ENCODE results near the gene HOXD12.

Gene HOXD12

GRCh38 chr2:176099728-176100546 lies at the start of gene HOXD12:
Gene HOXD12 (plus strand): TSS chr2:176099795. CDS start chr2:176099802, 7 bp downstream.
- no peak for DNase-seq

- no peak for DNase-seq
Measured at GRCh38 chr2:176056406-176056805, 43.2 kb upstream of the HOXD12 start.

GRCh38 chr2:176063958-176064357 lies 35.6 kb upstream of the HOXD12 start:
- no peak for DNase-seq

DNA sequence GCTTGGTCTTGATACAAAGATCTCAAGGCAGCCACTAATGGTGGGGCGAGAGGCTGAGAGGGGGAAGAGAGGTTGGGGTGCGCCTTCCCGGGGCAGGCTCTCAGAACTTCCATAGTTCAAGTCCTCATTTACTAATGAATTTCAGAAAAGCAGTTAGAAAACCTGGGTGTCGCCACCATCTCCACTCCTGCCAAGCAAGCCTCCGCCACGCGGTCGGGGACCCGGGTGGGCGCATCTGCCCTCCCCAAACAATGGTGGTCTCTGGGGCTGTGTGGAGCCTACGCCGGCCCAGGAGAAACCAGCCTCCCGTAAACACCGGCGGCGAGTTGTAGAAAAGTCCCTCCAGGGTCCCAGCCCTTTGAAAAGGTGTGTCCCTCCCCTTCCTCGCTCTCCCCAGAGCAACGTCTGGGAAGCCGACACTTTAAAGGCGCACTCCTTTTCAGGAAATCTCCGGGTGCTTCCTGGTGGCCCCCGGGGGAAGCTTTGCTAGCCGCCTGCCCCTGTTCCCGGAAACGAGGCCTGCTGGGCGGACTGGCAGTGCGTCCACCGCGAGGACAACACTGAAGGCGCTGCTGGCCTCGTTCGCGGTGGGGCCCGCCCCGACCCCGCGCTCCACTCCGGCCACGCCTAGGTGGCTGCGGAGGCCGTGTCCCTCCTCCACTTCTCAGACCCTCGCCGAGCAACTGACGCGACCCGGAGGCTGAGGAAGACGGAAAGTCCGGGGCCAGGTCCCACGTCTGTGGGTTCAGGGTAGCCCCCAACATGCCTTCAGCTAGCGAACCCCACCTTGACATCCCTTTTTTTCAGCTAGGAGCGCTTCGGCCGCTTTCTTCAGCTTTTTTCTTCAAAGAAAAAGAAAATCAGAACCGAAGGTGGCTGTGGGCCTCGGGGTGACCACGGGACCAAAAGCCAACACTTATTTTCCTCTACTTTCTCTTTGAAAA lies 32.7 kb upstream of the HOXD12 start:
- DNase-seq, result no peak

DNA sequence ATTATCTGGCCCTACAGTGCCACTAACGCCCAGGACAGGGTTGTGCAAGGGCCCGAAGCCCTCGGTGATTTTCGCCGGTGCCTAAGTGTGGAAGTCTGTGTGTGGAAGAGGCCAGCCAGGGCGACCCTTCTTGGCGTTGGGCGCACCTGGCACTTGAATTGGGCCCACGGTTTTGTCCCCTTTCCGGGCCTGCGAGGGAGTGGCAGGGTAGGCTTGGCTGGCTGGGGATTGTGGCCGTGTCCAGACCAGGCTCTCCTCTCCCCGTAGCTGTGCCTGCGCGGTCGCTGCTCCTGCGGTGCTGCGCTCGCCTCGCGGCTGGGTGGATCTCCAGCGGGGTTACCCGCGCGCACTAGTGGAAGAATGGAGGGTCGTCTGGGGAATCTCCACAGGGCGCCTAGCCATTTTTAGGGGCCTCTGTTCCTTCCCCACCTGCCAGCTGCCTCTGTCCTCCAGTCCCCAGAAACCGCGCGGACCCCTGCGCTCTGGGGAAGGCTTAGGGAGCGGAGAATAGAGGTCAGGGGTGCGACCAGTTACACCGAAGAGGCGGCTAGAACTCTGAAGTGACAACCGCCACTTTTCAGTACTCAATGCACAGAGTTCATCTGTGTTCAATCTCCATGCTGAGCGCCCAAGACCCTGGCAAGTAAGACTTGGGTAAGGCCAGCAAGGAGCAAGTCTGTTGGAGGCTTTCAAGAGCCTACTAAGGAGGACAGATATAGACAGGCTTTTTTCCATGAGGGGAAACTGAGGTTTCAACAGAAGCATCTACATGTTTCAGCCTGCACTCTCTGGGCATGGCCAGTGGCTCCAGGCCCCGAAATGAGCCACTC lies 31.8 kb upstream of the HOXD12 start:
- DNase-seq, result no peak

- no peak for DNase-seq
Measured at GRCh38 chr2:176068419-176068832, 31.2 kb upstream of the HOXD12 start.

- no peak for DNase-seq
Measured at GRCh38 chr2:176071330-176072291, 28.0 kb upstream of the HOXD12 start.

DNA sequence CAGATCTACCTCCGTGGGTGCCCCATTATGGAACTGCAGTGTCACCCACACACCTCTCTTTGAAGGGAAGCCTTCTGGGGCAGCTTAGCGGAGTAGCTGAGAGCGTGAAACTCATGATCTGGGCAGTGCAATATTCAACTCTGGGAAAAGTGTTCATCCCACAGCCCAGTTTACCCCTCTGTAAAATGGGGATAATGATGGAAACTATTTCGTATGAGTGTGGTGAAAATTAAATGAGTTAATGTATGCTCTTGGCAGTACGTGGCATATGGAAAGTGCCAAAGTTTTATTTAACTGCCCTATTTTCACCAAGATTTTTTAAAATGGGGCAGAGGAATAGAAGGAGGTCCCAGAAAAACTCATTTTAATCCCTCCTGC lies 27.3 kb upstream of the HOXD12 start:
- DNase-seq, result no peak

DNA sequence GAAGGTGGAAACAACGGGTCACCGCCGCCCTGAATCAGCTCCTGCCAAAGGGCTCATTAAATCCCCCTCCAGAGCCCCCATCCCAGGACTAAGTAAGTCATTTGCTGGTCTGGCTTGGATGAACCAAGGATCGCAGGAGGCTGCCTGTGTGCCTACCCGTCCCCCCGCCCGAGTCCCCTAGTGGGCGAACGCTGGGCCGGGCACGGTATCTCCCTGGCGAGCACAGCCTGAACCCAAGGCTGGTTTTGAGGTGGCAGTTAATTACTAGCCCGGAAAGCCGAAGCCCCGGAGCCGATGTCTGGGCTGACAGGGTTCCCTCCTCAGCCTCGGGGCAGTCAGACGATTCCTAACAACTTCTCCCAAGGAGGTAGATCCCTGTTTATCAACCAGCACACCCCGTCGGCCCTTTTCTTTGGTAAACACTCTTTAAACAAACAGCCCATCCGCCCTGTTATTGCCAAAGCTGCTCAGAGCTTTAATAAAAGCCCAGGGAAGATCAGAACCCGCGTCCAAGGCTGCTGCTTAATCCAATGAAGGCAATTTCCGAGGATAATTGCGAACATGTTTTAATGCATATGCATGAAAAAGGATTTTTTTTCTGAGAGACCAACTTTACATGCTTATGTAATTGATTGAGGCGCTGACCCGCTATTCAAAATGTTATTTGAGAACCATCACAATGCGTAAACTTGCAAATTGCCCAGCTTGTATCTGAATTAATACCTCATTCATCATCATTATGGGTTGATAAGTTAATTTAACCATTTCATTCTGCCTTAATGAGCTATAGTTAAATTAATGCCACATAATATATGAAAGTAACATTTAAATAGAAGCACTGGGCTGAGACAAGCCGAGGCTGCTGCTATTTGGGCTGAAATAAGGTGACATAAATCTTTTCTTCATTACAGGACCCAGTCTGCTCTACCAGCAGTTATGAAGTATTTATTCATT lies 26.4 kb upstream of the HOXD12 start:
- no peak for DNase-seq

GRCh38 chr2:176074919-176075425 lies 24.6 kb upstream of the HOXD12 start:
- no peak for DNase-seq

DNA sequence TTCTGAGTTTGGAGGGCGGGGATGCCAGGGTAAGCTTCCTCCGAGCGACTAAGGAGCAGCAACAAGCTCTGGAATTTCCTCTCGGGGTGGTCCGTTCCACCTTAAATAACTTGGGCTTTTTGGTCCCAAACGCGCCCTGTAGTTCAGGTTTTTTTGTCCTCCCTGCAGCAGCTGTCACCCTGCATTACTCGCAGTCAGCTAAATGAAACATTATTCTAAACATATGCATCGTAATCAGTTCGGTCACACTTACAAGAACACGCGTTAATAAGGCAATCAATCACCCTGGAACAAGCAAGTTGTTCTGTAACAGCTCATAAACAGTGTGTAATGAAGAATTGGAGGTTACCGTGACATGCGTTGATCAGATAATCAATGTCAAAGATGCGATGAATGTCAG lies 24.1 kb upstream of the HOXD12 start:
- DNase-seq, result no peak

DNA sequence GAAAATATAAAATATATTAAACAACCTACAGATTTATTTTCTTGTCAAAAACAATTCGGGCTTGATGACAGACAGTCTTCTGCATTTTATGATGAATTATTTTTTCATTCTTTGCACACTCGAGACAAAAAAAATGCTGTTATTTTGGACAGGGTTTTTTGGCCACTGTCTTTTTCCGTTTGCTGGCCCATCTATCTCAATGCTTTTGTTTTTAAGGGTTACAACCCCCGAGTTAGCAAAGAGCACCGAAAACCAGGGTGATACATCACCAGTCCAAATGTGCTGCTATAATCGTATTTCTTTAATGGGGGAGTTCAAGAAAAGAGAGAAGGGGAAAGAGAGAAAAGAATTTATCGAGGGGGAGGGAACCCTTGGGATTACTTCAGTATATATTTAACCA lies 23.5 kb upstream of the HOXD12 start:
- DNase-seq, result no peak

GRCh38 chr2:176076796-176077195 lies 22.8 kb upstream of the HOXD12 start:
- DNase-seq, result no peak

DNA sequence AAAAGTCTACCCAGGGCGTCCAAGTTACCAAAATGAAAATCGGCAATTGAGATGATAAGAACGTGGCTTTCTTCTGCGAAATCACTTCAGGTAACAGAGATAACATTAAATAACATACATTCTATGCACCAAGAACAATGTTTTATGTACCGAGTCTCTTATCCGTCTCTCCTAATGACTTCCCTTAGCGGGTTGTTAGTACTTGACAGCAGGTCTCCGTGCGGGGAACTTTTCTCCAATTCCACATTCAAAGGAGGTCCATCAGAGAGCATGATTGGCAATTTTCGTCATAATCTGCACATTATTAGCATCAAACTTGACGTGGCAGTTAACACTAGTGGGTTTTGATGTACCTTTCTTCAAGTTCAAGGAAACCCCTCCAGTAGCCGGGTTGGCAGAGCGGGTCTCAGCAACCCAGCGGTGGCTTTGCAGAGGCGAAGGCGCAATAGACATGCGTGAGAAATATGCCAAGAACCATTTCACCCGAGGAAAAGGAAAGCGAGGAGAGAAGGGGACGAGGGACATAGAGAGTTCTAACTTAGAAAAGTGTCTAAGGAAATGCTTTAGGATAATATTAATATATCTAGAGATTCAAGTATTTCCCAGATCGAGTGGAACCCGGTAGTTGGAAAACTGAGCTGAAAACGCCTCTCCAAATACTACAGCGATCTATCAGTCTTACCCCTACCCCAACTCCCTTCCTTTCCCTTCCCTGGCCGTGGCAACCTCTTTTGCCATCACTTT lies 20.9 kb upstream of the HOXD12 start:
- no peak for DNase-seq

GRCh38 chr2:176079285-176079830 lies 20.2 kb upstream of the HOXD12 start:
- no peak for DNase-seq

DNA sequence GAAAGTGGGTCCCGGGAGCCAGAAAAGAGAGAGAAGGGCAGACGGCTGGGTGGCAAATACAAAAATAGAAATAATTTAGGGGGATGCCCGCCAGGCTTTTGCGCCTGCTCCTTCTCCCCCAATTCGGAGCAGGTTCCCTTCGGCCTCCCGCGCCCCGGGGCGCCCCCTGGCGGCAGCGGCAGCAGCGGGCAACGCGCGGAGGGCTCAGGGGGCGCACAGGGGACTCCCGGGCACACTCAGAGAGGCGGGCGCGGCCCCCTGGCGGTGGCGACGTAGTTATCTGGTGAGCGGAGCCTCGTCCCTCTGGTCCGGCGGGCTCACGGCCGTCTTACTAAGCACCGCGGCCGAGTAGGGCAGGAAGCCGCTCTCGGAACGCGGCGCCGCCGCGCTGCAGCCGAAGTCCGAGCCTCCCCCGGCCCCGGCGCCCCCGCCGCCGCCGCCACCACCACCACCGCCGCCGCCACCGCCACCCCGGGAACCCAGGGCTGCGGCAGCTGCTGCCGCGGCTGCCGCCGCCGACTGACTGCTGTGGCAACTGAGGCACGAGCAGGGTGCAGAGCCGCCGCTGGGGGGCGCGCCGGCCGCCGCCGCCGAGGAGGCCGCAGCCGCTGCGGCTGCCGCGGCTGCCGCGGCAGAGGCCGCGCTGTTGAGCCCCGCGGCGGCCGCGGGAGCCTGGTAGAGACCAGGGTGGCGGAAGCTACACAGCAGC lies 19.6 kb upstream of the HOXD12 start:
- DNase-seq, result no peak

DNA sequence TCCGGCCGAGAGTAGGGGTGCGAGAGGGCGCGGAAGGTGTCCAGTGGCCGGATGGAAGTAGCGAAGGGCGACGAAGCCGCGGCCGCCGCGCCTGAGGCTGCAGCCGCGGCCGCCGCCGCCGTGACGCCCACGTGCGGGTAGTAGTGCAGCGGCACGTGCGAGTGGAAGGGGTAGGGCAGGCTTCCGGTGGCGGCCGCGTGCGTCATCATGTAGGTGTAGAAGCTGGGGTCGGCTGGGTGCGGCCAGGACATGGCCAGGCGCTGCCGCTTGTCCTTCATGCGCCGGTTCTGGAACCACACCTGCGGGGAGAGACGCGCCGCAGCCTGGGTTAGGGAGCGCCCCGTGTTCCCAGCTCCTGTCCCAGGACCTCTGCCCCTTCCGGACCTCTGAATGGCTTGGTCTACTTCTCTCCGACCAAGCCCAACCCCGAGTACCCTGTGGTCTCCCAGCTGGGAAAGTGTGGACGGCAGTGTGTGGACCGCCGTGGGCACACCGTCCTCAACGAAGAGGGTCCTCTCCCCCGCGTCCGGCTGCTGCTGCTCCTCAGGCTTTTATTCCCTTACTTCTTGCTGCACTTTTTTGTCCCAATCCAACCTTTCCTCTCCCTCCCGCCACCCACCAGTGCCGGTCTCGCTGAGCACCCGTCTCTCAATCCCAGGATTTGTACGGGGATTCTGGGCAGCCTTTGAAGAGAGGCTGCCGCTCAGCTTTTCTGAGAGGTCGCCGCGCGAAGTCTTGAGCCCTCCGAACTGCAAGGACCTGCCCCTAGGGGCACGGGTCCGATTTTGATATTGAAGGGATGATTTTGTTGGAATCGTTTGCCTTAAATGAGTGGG lies 18.8 kb upstream of the HOXD12 start:
- DNase-seq, result no peak

DNA sequence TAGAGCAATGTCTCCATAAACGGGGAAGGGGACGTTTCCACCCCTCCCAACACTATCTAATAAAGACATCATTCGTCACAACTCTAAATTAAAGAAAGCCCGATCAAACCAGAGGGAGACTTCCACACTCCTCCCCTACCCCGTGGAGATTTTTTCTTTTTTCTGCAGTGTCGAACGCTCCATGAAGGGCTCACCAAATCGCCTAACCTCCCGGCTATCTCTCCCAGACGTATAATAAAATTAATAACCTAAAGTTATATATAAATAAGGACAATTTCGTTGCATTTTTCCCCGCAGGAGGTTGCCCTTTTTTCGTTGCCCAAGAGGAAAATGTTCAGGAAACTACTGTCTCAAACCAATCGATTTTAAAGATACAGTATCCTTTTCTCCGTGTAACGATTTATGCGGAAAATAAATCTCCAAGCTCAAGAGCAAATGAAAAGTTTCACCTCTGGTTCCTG lies 18.2 kb upstream of the HOXD12 start:
- no peak for DNase-seq
